Gastrocnemius medialis (tissue), 4 donors: ENCODE measurements around the gene FAAH.

ENCODE experiments used
- CTCF ChIP-seq, 5 experiments: fragments of 450-650 bp in 3 of 5; fragments of 200-600 bp in 2 of 5; sonication (generic) in 2 of 5; IDR thresholded peaks in 4 of 5; conservative IDR thresholded peaks in 1 of 5; 1 replicate in 4 of 5; 2 replicates in 1 of 5; pipeline ENCODE4 v1.5.1; 2016 to 2019; ENCODE audit warnings: antibody characterized with exemption in 5 of 5, mild to moderate bottlenecking in 3 of 5, moderate library complexity in 3 of 5
- POLR2A ChIP-seq, 2 donors: fragments of 450-650 bp; IDR thresholded peaks; one replicate each; pipeline ENCODE4 v1.6.1; 2017; ENCODE audit warnings: antibody characterized with exemption in 2 of 2, mild to moderate bottlenecking in 2 of 2, moderate library complexity in 2 of 2

GRCh38 chr1:46451948-46452930 lies 58.1 kb downstream of the FAAH start:
- TF ChIP-seq CTCF (IDR thresholded peaks at IDR 0.05 in 4 of 5, conservative IDR thresholded peaks at IDR 0.05 in 1 of 5) = no peak
- no peak for TF ChIP-seq POLR2A (IDR thresholded peaks at IDR 0.05)
